ENCODE results near the gene PRKCZ.
A peak's percentile ranks its signal among the peaks of the same experiment; 100 is the strongest.

The PRKCZ gene

GRCh38 chr1:2049718-2050431 lies at the start of gene PRKCZ:
PRKCZ (plus strand) TSS chr1:2050411; CDS start chr1:2050631, 220 bp downstream.
- peak; percentile 92 for DNase-seq

- DNase-seq = no peak
These were observed 49.8 kb upstream of the PRKCZ start for GRCh38 chr1:2000432-2000831.

- no peak for DNase-seq
These were observed 49.4 kb upstream of the PRKCZ start for GRCh38 chr1:2000850-2001249.

GRCh38 chr1:2001773-2002411 lies 48.3 kb upstream of the PRKCZ start:
- DNase-seq = no peak

GRCh38 chr1:2003541-2004131 lies 46.6 kb upstream of the PRKCZ start, which contains the start of gene CFAP74:
CFAP74 (minus strand) TSS chr1:2003786; CDS start chr1:1990956, 12,830 bp downstream.
- DNase-seq = peak; percentile 66

GRCh38 chr1:2004856-2005255 lies 45.4 kb upstream of the PRKCZ start:
- DNase-seq = no peak

- DNase-seq = no peak
These were observed 40.8 kb upstream of the PRKCZ start for GRCh38 chr1:2009101-2010053.

- DNase-seq = no peak
These were observed 36.0 kb upstream of the PRKCZ start for GRCh38 chr1:2014181-2014580.

GRCh38 chr1:2014741-2015735 lies 35.2 kb upstream of the PRKCZ start:
- no peak for DNase-seq

- no peak for DNase-seq
These were observed 34.1 kb upstream of the PRKCZ start for GRCh38 chr1:2016123-2016522.

- no peak for DNase-seq
These were observed 31.7 kb upstream of the PRKCZ start for GRCh38 chr1:2018217-2019171.

GRCh38 chr1:2019172-2019543 lies 31.1 kb upstream of the PRKCZ start, which contains the start of gene GABRD:
GABRD (plus strand) TSS chr1:2019345; CDS start chr1:2019424, 79 bp downstream.
- DNase-seq = peak; percentile 31

- DNase-seq = no peak
These were observed 30.5 kb upstream of the PRKCZ start for GRCh38 chr1:2019571-2020309.

GRCh38 chr1:2020310-2020655 lies 29.9 kb upstream of the PRKCZ start:
- no peak for DNase-seq

- no peak for DNase-seq
These were observed 28.7 kb upstream of the PRKCZ start for GRCh38 chr1:2021550-2021949.

- DNase-seq = no peak
These were observed 28.0 kb upstream of the PRKCZ start for GRCh38 chr1:2022063-2022770.

- DNase-seq = no peak
These were observed 27.0 kb upstream of the PRKCZ start for GRCh38 chr1:2023187-2023586.

- DNase-seq = no peak
These were observed 25.8 kb upstream of the PRKCZ start for GRCh38 chr1:2024451-2024850.

GRCh38 chr1:2024887-2025286 lies 25.3 kb upstream of the PRKCZ start:
- DNase-seq = no peak
